Activated CD8-positive, alpha-beta T cell treated with anti-CD3 and anti-CD28 coated beads, Interleukin-2, amount 10 ng/mL, durations not matched to agents 7 days and 5 days (primary cell): ENCODE measurements around the gene PINLYP. TPM values are rescaled to one million over a fixed set of nuclear protein-coding genes. Genes with fewer than 3 reads are reported as not detected.
A peak's percentile ranks its signal among the peaks of the same experiment; 100 is the strongest.
"Not testable (repeated sequence)": the region's sequence is repeated elsewhere in the genome, so short reads cannot be mapped to it uniquely, and the experiment has no call there.

Experiments used
- ATAC-seq: fragments of 150-1000 bp; cut with Tn5 transposase; one replicate; pipeline ENCODE4 v1.10.0; 2021; ENCODE audit warnings: moderate library complexity
- CTCF ChIA-PET: fragments of 350-600 bp; sonication (Branson Sonifier 250); formaldehyde crosslinking; loops from one replicate; lab custom pipeline; 2021; ENCODE audit warnings: antibody characterized with exemption; lab: Charles Lee
- POLR2A ChIA-PET: fragments of 350-600 bp; sonication (Branson Sonifier 250); formaldehyde crosslinking; loops from one replicate; lab custom pipeline; 2021; ENCODE audit warnings: antibody characterized with exemption; lab: Charles Lee
- DNase-seq: peaks from one replicate; pipeline ENCODE4 v3.0.0-alpha.2; 2020
- H3K27ac Mint-ChIP-seq: one replicate; pipeline ENCODE4 v1.8.0; 2021; ENCODE audit warnings: mild to moderate bottlenecking, mixed read lengths
- H3K27me3 Mint-ChIP-seq: one replicate; pipeline ENCODE4 v1.8.0; 2021; ENCODE audit warnings: low read depth, mixed read lengths
- H3K36me3 Mint-ChIP-seq: one replicate; pipeline ENCODE4 v1.8.0; 2021; ENCODE audit warnings: low read depth, mixed read lengths
- H3K4me1 Mint-ChIP-seq: one replicate; pipeline ENCODE4 v1.8.0; 2021; ENCODE audit warnings: low read depth, mixed read lengths
- H3K4me3 Mint-ChIP-seq: one replicate; pipeline ENCODE4 v1.8.0; 2021; ENCODE audit warnings: mild to moderate bottlenecking, mixed read lengths
- H3K9me3 Mint-ChIP-seq: one replicate; pipeline ENCODE4 v1.8.0; 2022; ENCODE audit warnings: mixed read lengths; ENCODE audit not compliant: insufficient read depth
- total RNA-seq, 2 experiments: library from RNA; stranded (reverse); gene quantifications; one replicate each; pipeline ENCODE4 v1.2.3, GENCODE V29; 2021

Gene PINLYP
- total RNA-seq, 2 experiments from 2014 or later: 7.4 to 8.9 TPM

- Mint-ChIP-seq H3K9me3 (no peaks in the 10 kb centered on the region), H3K27me3 (no peaks in the 10 kb centered on the region), H3K36me3 (peaks cover 30% of the 10 kb centered on the region), H3K4me1 (peaks cover 37% of the 10 kb centered on the region), H3K4me3 (peak within 1 kb of the TSS; percentile 98), H3K27ac (peak within 1 kb of the TSS; percentile 99)
- ChIA-PET POLR2A (interaction anchor here (0.9 to 3.9 kb wide), 9 partner anchors 13 to 63 kb away, joined by 3 to 44 read pairs (median 5); partner anchors contain the start of genes PINLYP, XRCC1 and ZNF575), CTCF (interaction anchor here (0.9 to 6.7 kb wide), 18 partner anchors 10 to 164 kb away, joined by 3 to 239 read pairs (median 8); partner anchors contain the start of genes PINLYP, SMG9, XRCC1 and ZNF575)
- peak; percentile 100 for DNase-seq
- ATAC-seq: peak; percentile 82
Observed at GRCh38 chr19:43595999-43596841, 20.6 kb downstream of the PINLYP start, which contains the start of the genes IRGQ and ZNF576. Gene IRGQ (minus strand): TSS chr19:43596134. CDS start chr19:43595338, 796 bp downstream. Gene ZNF576 (plus strand): TSS chr19:43596595. CDS start chr19:43597109, 514 bp downstream.

GRCh38 chr19:43596842-43597461 is 21.4 kb downstream of the PINLYP start:
- no peak for ATAC-seq
- peak; percentile 27 for DNase-seq
- ChIA-PET CTCF (interaction anchor here (0.8 to 6.7 kb wide), 13 partner anchors 9 to 157 kb away, joined by 3 to 239 read pairs (median 11); partner anchors contain the start of genes PINLYP, SMG9, XRCC1 and ZNF575), POLR2A (interaction anchor here (0.7 to 3.9 kb wide), 6 partner anchors 10 to 72 kb away, joined by 3 to 44 read pairs (median 6); partner anchors contain the start of genes PINLYP, XRCC1 and ZNF575)
- Mint-ChIP-seq H3K27ac (peak overlapping the region; percentile 99), H3K36me3 (peaks cover 32% of the 10 kb centered on the region), H3K4me1 (peaks cover 37% of the 10 kb centered on the region), H3K27me3 (no peaks in the 10 kb centered on the region), H3K9me3 (no peaks in the 10 kb centered on the region), H3K4me3 (peak overlapping the region; percentile 98)

GRCh38 chr19:43597876-43598275 is 22.3 kb downstream of the PINLYP start:
- ChIA-PET CTCF (interaction anchor here (0.8 to 6.7 kb wide), 8 partner anchors 8 to 151 kb away, joined by 4 to 239 read pairs (median 8); partner anchors contain the start of genes PINLYP and XRCC1), POLR2A (interaction anchor here (1.5 to 3.9 kb wide), 2 partner anchors 9 to 22 kb away, joined by 6 to 44 read pairs; partner anchors contain the start of genes PINLYP and XRCC1)
- H3K4me1 Mint-ChIP-seq: peaks cover 37% of the 10 kb centered on the region
- DNase-seq: no peak
- no peaks in the 10 kb centered on the region for H3K27me3 Mint-ChIP-seq
- H3K9me3 Mint-ChIP-seq: no peaks in the 10 kb centered on the region
- peaks cover 28% of the 10 kb centered on the region for H3K36me3 Mint-ChIP-seq
- peak overlapping the region; percentile 98 for H3K4me3 Mint-ChIP-seq
- ATAC-seq: no peak
- H3K27ac Mint-ChIP-seq: peak overlapping the region; percentile 99

DNA sequence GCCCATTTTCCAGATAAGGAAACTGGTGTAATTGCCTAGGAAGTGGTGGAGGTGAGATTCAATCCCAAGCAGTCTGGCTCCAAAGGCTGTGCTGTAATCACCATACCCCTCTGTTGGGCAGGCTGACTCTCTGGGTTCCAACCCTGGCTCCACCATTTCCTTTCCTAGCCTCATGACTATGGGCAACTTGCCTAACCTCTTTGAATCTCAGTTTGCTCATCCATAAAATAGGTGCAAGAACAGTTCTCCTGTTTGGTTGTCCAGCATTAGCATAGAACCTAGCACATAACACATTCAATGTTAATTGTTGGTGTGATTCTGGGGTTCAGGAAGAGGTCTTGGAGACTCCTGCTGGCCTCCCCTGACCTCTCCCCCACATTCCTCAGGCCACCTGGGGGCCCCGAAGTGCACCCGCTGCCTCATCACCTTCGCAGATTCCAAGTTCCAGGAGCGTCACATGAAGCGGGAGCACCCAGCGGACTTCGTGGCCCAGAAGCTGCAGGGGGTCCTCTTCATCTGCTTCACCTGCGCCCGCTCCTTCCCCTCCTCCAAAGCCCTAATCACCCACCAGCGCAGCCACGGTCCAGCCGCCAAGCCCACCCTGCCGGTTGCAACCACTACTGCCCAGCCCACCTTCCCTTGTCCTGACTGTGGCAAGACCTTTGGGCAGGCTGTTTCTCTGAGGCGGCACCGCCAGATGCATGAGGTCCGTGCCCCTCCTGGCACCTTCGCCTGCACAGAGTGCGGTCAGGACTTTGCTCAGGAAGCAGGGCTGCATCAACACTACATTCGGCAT is 23.0 kb downstream of the PINLYP start:
- ChIA-PET POLR2A (no interaction called here), CTCF (interaction anchor here (5.6 to 6.7 kb wide), 3 partner anchors 15 to 41 kb away, joined by 67 to 239 read pairs (median 88); partner anchors contain the start of genes PINLYP and XRCC1)
- ATAC-seq (no peak), DNase-seq (no peak)
- H3K36me3 Mint-ChIP-seq: peaks cover 25% of the 10 kb centered on the region
- H3K4me1 Mint-ChIP-seq: peaks cover 36% of the 10 kb centered on the region
- no peak overlapping the region for H3K27ac Mint-ChIP-seq
- H3K27me3 Mint-ChIP-seq: no peaks in the 10 kb centered on the region
- H3K4me3 Mint-ChIP-seq: no peak overlapping the region
- H3K9me3 Mint-ChIP-seq: no peaks in the 10 kb centered on the region

DNA sequence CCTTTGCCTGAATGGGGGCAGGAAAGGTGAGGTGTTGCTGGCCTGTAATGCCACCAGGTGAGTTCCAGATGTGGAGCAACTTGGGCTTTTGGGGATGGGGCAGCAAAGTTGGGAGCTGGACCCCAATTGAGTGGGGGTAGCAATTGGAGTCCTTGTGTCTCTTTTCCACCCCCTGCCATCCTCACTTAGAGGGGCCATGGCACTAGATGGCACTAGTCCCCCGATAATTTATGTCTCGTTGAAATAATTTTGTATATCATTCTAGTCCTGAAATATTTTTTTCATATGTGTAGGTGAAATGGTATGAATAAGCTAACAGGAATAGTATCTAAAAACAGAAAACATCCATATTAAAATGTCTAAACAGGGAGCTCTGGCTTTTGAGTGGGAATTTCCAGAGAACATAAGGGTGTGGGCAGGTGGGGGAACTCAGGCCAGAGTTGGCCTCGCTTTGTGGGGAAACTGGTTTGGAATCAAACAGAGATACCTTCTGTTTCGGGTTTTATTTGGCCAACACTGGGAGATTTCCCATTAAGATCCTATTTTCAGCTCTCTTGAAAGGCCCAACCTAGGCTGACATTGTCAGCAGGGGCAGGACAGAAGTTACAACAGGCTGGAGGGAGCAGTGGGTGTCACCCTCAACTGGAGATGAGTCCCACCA is 24.2 kb downstream of the PINLYP start:
- Mint-ChIP-seq H3K4me1 (peaks cover 33% of the 10 kb centered on the region), H3K27ac (no peak overlapping the region), H3K9me3 (no peaks in the 10 kb centered on the region), H3K36me3 (peaks cover 22% of the 10 kb centered on the region), H3K4me3 (no peak overlapping the region), H3K27me3 (no peaks in the 10 kb centered on the region)
- DNase-seq (no peak), ATAC-seq (no peak)
- ChIA-PET CTCF (interaction anchor here (1.5 kb wide), 1 partner anchor 45 kb away, joined by 10 read pairs; no protein-coding TSS in a partner anchor), POLR2A (interaction anchor here (0.9 kb wide), 1 partner anchor 25 kb away, joined by 4 read pairs; the partner anchor contains the start of gene XRCC1)

GRCh38 chr19:43600326-43600725 is 24.7 kb downstream of the PINLYP start:
- peaks cover 32% of the 10 kb centered on the region for H3K4me1 Mint-ChIP-seq
- H3K27ac Mint-ChIP-seq, ATAC-seq, H3K9me3 Mint-ChIP-seq, DNase-seq, H3K4me3 Mint-ChIP-seq, H3K27me3 Mint-ChIP-seq: not testable (repeated sequence)
- POLR2A ChIA-PET: interaction anchor here (0.9 kb wide), 1 partner anchor 25 kb away, joined by 4 read pairs; the partner anchor contains the start of gene XRCC1
- peaks cover 22% of the 10 kb centered on the region for H3K36me3 Mint-ChIP-seq
- CTCF ChIA-PET: interaction anchor here (1.5 kb wide), 1 partner anchor 45 kb away, joined by 10 read pairs; no protein-coding TSS in a partner anchor

DNA sequence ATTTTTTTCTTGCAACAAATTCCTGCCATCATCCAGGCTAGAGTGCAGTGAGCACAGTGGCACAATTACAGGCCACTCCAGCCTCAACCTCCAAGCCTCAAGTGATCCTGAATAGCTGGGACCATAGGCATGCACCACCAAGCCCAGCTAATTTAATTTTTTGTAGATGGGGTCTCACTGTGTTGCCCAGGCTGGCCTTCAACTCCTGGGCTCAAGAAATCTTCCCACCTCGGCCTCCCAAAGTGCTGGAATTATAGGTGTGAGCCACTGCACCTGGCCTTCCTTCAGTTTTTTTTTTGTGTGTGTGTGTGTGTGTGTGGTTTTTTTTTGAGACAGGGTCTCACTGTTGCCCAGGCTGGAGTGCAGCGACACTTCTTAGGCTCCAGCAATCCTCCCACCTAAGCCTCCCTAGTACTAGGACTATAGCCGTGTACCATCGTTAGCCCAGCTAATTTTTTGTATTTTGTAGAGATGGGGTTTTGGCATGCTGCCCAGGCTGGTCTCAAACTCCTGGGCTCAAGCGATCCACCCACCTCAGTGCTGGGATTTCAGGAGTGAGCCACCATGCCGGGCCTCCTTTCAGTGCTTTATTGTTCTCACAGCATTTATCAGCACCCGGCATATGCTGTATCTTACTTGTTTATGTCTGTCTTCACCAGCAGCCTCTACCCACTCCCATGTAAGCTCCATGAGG is 30.4 kb downstream of the PINLYP start:
- Mint-ChIP-seq H3K9me3 (no peaks in the 10 kb centered on the region), H3K4me1 (peaks cover 9% of the 10 kb centered on the region), H3K27me3 (no peaks in the 10 kb centered on the region), H3K36me3 (peaks cover 15% of the 10 kb centered on the region), H3K4me3 (no peak overlapping the region), H3K27ac (no peak overlapping the region)
- no peak for DNase-seq
- ChIA-PET CTCF (interaction anchor here (1.4 to 1.7 kb wide), 4 partner anchors 9 to 160 kb away, joined by 4 to 6 read pairs (median 4); partner anchors contain the start of gene ZNF576), POLR2A (interaction anchor here (2.3 kb wide), 1 partner anchor 9 kb away, joined by 6 read pairs; no protein-coding TSS in a partner anchor)
- ATAC-seq: no peak

GRCh38 chr19:43606569-43607229 is 31.1 kb downstream of the PINLYP start:
- Mint-ChIP-seq H3K27me3 (no peaks in the 10 kb centered on the region), H3K4me3 (no peak overlapping the region), H3K4me1 (peaks cover 9% of the 10 kb centered on the region), H3K27ac (peak overlapping the region; percentile 60), H3K9me3 (no peaks in the 10 kb centered on the region), H3K36me3 (peaks cover 11% of the 10 kb centered on the region)
- ChIA-PET POLR2A (interaction anchor here (2.3 kb wide), 1 partner anchor 9 kb away, joined by 6 read pairs; no protein-coding TSS in a partner anchor), CTCF (interaction anchor here (1.4 to 1.7 kb wide), 4 partner anchors 10 to 160 kb away, joined by 4 to 6 read pairs (median 4); partner anchors contain the start of gene ZNF576)
- ATAC-seq (no peak), DNase-seq (no peak)
